WTC11 (cell line): ENCODE data around the gene TTLL9. TPM values are rescaled to one million over a fixed set of nuclear protein-coding genes. Genes with fewer than 3 reads are reported as not detected.
A peak's percentile ranks its signal among the peaks of the same experiment; 100 is the strongest.

ENCODE experiments used
- ATAC-seq: fragments of 200-7000 bp; cut with Tn5 transposase; 2 replicates; pipeline ENCODE4 v1.10.0; 2021; ENCODE audit warnings: mild to moderate bottlenecking, moderate library complexity
- CTCF ChIA-PET: fragments of 300-600 bp; sonication (Branson Sonifier 250); formaldehyde crosslinking; loops from one replicate; lab custom pipeline; 2021; ENCODE audit warnings: antibody characterized with exemption; lab: Charles Lee
- POLR2A ChIA-PET: fragments of 350-600 bp; sonication (Branson Sonifier 250); formaldehyde crosslinking; loops from one replicate; lab custom pipeline; 2021; ENCODE audit warnings: antibody characterized with exemption; lab: Charles Lee
- DNase-seq: peaks from one replicate; pipeline ENCODE4 v3.0.0; 2021; ENCODE audit warnings: low spot score
- H3K27ac Mint-ChIP-seq: 2 replicates; pipeline ENCODE4 v1.8.0; 2021; ENCODE audit warnings: mixed read lengths
- H3K27me3 Mint-ChIP-seq: 2 replicates; pipeline ENCODE4 v1.8.0; 2021; ENCODE audit warnings: low read depth, mild to moderate bottlenecking, moderate library complexity, mixed read lengths
- H3K36me3 Mint-ChIP-seq: 2 replicates; pipeline ENCODE4 v1.8.0; 2021; ENCODE audit warnings: mixed read lengths
- H3K4me1 Mint-ChIP-seq: 2 replicates; pipeline ENCODE4 v1.8.0; 2022; ENCODE audit warnings: mixed read lengths
- H3K4me3 Mint-ChIP-seq: 2 replicates; pipeline ENCODE4 v1.8.0; 2021; ENCODE audit warnings: mild to moderate bottlenecking, moderate library complexity, mixed read lengths
- H3K9me3 Mint-ChIP-seq: 2 replicates; pipeline ENCODE4 v1.8.0; 2021; ENCODE audit warnings: mixed read lengths
- ATF1 ChIP-seq: sonication (generic); formaldehyde crosslinking; IDR thresholded peaks from 2 replicates; pipeline ENCODE4 v1.8.1; 2023; ENCODE audit warnings: mild to moderate bottlenecking, moderate library complexity, missing genetic modification reagents
- CBFB ChIP-seq: sonication (generic); formaldehyde crosslinking; IDR thresholded peaks from 2 replicates; pipeline ENCODE4 v1.8.1; 2022; ENCODE audit warnings: mild to moderate bottlenecking, low read depth, missing genetic modification reagents
- E2F5 ChIP-seq: sonication (generic); formaldehyde crosslinking; IDR thresholded peaks from 2 replicates; pipeline ENCODE4 v1.8.1; 2022; ENCODE audit warnings: mild to moderate bottlenecking, moderate library complexity, missing genetic modification reagents
- EMX1 ChIP-seq: fragments of 250-450 bp; sonication (Bioruptor Pico); IDR thresholded peaks from 2 replicates; pipeline ENCODE4 v1.8.0; 2021; ENCODE audit warnings: mild to moderate bottlenecking
- ETV6 ChIP-seq: sonication (generic); formaldehyde crosslinking; IDR thresholded peaks from 2 replicates; pipeline ENCODE4 v1.8.1; 2022; ENCODE audit warnings: mild to moderate bottlenecking, missing genetic modification reagents
- FOXP1 ChIP-seq: sonication (generic); formaldehyde crosslinking; IDR thresholded peaks from 2 replicates; pipeline ENCODE4 v1.8.0; 2022; ENCODE audit warnings: missing genetic modification reagents, mild to moderate bottlenecking, moderate library complexity, borderline replicate concordance
- GABPB1 ChIP-seq: sonication (generic); formaldehyde crosslinking; IDR thresholded peaks from 2 replicates; pipeline ENCODE4 v1.8.1; 2023; ENCODE audit warnings: mild to moderate bottlenecking, missing genetic modification reagents
- GRHL2 ChIP-seq: fragments of 250-450 bp; sonication (Bioruptor Pico); IDR thresholded peaks from 2 replicates; pipeline ENCODE4 v1.8.0; 2022; ENCODE audit warnings: mild to moderate bottlenecking, moderate library complexity; ENCODE audit not compliant: insufficient replicate concordance, severe bottlenecking
- GTF2I ChIP-seq: fragments of 250-450 bp; sonication (Bioruptor Pico); conservative IDR thresholded peaks from 2 replicates; pipeline ENCODE4 v1.4.0; 2021; ENCODE audit warnings: mild to moderate bottlenecking
- HMGA2 ChIP-seq: fragments of 250-450 bp; sonication (Bioruptor Pico); IDR thresholded peaks from 2 replicates; pipeline ENCODE4 v1.4.0; 2021; ENCODE audit warnings: mild to moderate bottlenecking, moderate library complexity
- IRF2 ChIP-seq: sonication (generic); formaldehyde crosslinking; IDR thresholded peaks from 2 replicates; pipeline ENCODE4 v1.8.0; 2022; ENCODE audit warnings: low read depth, missing genetic modification reagents, borderline replicate concordance
- JAZF1 ChIP-seq: fragments of 250-450 bp; sonication (Bioruptor Pico); IDR thresholded peaks from 2 replicates; pipeline ENCODE4 v1.9.0; 2021; ENCODE audit warnings: moderate library complexity, mild to moderate bottlenecking, inconsistent platforms
- JUN ChIP-seq: sonication (generic); formaldehyde crosslinking; IDR thresholded peaks from 2 replicates; pipeline ENCODE4 v1.8.0; 2023; ENCODE audit warnings: mild to moderate bottlenecking, missing genetic modification reagents
- NR1H2 ChIP-seq: sonication (generic); formaldehyde crosslinking; IDR thresholded peaks from 2 replicates; pipeline ENCODE4 v1.9.0; 2021; ENCODE audit warnings: mild to moderate bottlenecking, moderate library complexity, missing genetic modification reagents
- NR2C2 ChIP-seq: sonication (generic); formaldehyde crosslinking; IDR thresholded peaks from 2 replicates; pipeline ENCODE4 v1.8.0; 2022; ENCODE audit warnings: mild to moderate bottlenecking, missing genetic modification reagents
- PRRX2 ChIP-seq: fragments of 250-450 bp; sonication (Bioruptor Pico); IDR thresholded peaks from 2 replicates; pipeline ENCODE4 v1.8.0; 2021; ENCODE audit warnings: mild to moderate bottlenecking
- SP1 ChIP-seq: sonication (generic); formaldehyde crosslinking; conservative IDR thresholded peaks from 2 replicates; pipeline ENCODE4 v1.8.1; 2022; ENCODE audit warnings: missing genetic modification reagents
- ZNF512 ChIP-seq: sonication (generic); formaldehyde crosslinking; IDR thresholded peaks from 2 replicates; pipeline ENCODE4 v1.8.1; 2022; ENCODE audit warnings: missing genetic modification reagents, borderline replicate concordance
- total RNA-seq: library from RNA; stranded (reverse); gene quantifications from 3 replicates; pipeline ENCODE4 v1.2.3, GENCODE V29; 2021
- TF ChIP-seq, protein P1 (sequence below): fragments of 250-450 bp; sonication (Bioruptor Pico); IDR thresholded peaks from 2 replicates; pipeline ENCODE4 v1.9.0; 2021; ENCODE audit warnings: mild to moderate bottlenecking
- TF ChIP-seq, protein P2 (sequence below): sonication (generic); formaldehyde crosslinking; IDR thresholded peaks from 2 replicates; pipeline ENCODE4 v1.8.1; 2022; ENCODE audit warnings: low read depth, missing genetic modification reagents, borderline replicate concordance
- TF ChIP-seq, protein P3 (sequence below): sonication (generic); formaldehyde crosslinking; IDR thresholded peaks from 2 replicates; pipeline ENCODE4 v1.8.1; 2023; ENCODE audit warnings: mild to moderate bottlenecking, missing genetic modification reagents, moderate library complexity
- TF ChIP-seq, protein P4 (sequence below): sonication (generic); formaldehyde crosslinking; IDR thresholded peaks from 2 replicates; pipeline ENCODE4 v1.8.0; 2022; ENCODE audit warnings: mild to moderate bottlenecking, missing genetic modification reagents
- TF ChIP-seq, protein P5 (sequence below): sonication (generic); formaldehyde crosslinking; IDR thresholded peaks from 2 replicates; pipeline ENCODE4 v1.8.0; 2022; ENCODE audit warnings: mild to moderate bottlenecking, missing genetic modification reagents

TTLL9 gene
- total RNA-seq, 1 experiment from 2014 or later, result not detected

DNA sequence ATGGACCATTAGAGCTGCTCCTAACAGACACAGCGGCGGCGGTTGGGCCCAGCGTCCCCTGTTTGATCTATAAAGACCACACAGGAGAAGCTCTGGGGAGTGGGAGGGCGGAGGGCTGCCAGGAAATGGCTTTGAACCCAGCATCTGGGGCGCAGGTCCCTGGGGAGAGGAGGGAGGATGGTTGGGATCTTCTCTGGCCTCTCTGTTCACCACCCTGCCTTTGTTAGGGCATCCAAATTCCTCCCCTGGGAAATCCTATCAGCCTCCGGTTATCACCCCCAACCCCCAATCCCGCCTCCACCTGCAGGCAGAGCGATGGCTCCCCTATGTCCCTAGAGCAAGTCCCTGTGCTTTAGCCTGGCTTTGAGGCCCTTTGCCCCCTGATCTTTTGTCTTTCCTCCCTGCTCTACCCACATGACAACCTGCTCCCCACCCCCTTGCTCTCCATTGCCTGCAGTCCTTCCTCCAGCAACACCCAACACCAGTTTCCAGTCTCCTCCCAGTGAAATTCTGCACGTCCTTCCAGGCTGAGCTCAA is 104.6 kb downstream of the TTLL9 start (continued):
- TF ChIP-seq ZNF512 (CRISPR knock-in tag), result no peak
- TF ChIP-seq E2F5 (CRISPR knock-in tag), result no peak
- 0 out of 2 replicates have a peak, but pooled peaks have one; percentile 16 for TF ChIP-seq ETV6 (CRISPR knock-in tag)
- TF ChIP-seq, protein P1, sequence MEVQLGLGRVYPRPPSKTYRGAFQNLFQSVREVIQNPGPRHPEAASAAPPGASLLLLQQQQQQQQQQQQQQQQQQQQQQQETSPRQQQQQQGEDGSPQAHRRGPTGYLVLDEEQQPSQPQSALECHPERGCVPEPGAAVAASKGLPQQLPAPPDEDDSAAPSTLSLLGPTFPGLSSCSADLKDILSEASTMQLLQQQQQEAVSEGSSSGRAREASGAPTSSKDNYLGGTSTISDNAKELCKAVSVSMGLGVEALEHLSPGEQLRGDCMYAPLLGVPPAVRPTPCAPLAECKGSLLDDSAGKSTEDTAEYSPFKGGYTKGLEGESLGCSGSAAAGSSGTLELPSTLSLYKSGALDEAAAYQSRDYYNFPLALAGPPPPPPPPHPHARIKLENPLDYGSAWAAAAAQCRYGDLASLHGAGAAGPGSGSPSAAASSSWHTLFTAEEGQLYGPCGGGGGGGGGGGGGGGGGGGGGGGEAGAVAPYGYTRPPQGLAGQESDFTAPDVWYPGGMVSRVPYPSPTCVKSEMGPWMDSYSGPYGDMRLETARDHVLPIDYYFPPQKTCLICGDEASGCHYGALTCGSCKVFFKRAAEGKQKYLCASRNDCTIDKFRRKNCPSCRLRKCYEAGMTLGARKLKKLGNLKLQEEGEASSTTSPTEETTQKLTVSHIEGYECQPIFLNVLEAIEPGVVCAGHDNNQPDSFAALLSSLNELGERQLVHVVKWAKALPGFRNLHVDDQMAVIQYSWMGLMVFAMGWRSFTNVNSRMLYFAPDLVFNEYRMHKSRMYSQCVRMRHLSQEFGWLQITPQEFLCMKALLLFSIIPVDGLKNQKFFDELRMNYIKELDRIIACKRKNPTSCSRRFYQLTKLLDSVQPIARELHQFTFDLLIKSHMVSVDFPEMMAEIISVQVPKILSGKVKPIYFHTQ, result no peak
- TF ChIP-seq NR2C2 (CRISPR knock-in tag), result no peak
- no peak for TF ChIP-seq GABPB1 (CRISPR knock-in tag)
- TF ChIP-seq, protein P2, sequence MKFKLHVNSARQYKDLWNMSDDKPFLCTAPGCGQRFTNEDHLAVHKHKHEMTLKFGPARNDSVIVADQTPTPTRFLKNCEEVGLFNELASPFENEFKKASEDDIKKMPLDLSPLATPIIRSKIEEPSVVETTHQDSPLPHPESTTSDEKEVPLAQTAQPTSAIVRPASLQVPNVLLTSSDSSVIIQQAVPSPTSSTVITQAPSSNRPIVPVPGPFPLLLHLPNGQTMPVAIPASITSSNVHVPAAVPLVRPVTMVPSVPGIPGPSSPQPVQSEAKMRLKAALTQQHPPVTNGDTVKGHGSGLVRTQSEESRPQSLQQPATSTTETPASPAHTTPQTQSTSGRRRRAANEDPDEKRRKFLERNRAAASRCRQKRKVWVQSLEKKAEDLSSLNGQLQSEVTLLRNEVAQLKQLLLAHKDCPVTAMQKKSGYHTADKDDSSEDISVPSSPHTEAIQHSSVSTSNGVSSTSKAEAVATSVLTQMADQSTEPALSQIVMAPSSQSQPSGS, result no peak
- no peak for TF ChIP-seq JUN (CRISPR knock-in tag)
- TF ChIP-seq SP1 (CRISPR knock-in tag), result no peak
- no peak for TF ChIP-seq NR1H2 (CRISPR knock-in tag)
- no peak for TF ChIP-seq ATF1 (CRISPR knock-in tag)
- TF ChIP-seq, protein P3, sequence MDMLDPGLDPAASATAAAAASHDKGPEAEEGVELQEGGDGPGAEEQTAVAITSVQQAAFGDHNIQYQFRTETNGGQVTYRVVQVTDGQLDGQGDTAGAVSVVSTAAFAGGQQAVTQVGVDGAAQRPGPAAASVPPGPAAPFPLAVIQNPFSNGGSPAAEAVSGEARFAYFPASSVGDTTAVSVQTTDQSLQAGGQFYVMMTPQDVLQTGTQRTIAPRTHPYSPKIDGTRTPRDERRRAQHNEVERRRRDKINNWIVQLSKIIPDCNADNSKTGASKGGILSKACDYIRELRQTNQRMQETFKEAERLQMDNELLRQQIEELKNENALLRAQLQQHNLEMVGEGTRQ (CRISPR knock-in tag), result peak; percentile 56; the same call in 1 of the 2 replicates
- TF ChIP-seq FOXP1, result no peak

- no peak overlapping the region for H3K27ac Mint-ChIP-seq
- no peak overlapping the region for H3K4me3 Mint-ChIP-seq
- H3K36me3 Mint-ChIP-seq, result no peaks in the 10 kb centered on the region
- ATAC-seq (no peak), DNase-seq (no peak)
- TF ChIP-seq GTF2I (CRISPR knock-in tag) (peak; percentile 84), EMX1 (CRISPR knock-in tag) (no peak)
- H3K27me3 Mint-ChIP-seq, result peaks cover 2% of the 10 kb centered on the region; the same call in 1 of the 2 replicates
- no peaks in the 10 kb centered on the region for H3K9me3 Mint-ChIP-seq
- CTCF ChIA-PET, result interaction anchor here (1.0 to 2.0 kb wide), 10 partner anchors 18 to 142 kb away, joined by 3 to 23 read pairs (median 6); partner anchors contain the start of gene PDRG1
- POLR2A ChIA-PET, result interaction anchor here (0.7 kb wide), 1 partner anchor 9 kb away, joined by 3 read pairs; no protein-coding TSS in a partner anchor
- peaks cover 20% of the 10 kb centered on the region for H3K4me1 Mint-ChIP-seq
These were observed 105.4 kb downstream of the TTLL9 start for GRCh38 chr20:31975874-31976273.

DNA sequence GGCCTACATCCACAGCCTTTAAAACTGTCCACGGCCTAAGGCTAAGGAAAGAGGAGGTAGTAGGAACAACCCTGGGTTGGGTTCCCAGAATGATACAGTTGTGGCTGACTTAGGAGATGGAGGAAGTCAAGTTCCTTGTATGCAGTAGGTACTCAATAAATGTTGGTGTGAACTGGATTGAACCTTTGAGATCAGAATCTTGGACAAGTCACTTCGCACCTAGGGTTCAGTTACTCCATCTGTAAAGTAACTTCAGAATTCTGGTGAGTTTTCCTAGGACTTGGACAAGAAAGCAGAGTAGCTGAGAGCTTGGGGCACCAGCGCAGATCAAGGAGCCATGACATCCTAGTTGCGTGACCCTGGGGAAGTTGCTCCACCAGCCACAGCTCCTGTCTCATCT is 106.6 kb downstream of the TTLL9 start:
- POLR2A ChIA-PET, result no interaction called here
- CTCF ChIA-PET, result interaction anchor here (1.1 kb wide), 1 partner anchor 18 kb away, joined by 3 read pairs; no protein-coding TSS in a partner anchor
- DNase-seq, result no peak
- Mint-ChIP-seq H3K9me3 (no peaks in the 10 kb centered on the region), H3K27ac (peak overlapping the region; percentile 72), H3K4me3 (no peak overlapping the region), H3K36me3 (no peaks in the 10 kb centered on the region), H3K27me3 (no peaks in the 10 kb centered on the region), H3K4me1 (peaks cover 20% of the 10 kb centered on the region)
- no peak for ATAC-seq
- TF ChIP-seq, protein P4, sequence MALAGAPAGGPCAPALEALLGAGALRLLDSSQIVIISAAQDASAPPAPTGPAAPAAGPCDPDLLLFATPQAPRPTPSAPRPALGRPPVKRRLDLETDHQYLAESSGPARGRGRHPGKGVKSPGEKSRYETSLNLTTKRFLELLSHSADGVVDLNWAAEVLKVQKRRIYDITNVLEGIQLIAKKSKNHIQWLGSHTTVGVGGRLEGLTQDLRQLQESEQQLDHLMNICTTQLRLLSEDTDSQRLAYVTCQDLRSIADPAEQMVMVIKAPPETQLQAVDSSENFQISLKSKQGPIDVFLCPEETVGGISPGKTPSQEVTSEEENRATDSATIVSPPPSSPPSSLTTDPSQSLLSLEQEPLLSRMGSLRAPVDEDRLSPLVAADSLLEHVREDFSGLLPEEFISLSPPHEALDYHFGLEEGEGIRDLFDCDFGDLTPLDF (CRISPR knock-in tag), result no peak
- TF ChIP-seq GTF2I (CRISPR knock-in tag) (no peak), JAZF1 (CRISPR knock-in tag) (no peak), IRF2 (CRISPR knock-in tag) (no peak), GRHL2 (CRISPR knock-in tag) (no peak), CBFB (CRISPR knock-in tag) (no peak), ZNF512 (CRISPR knock-in tag) (no peak), HMGA2 (no peak), PRRX2 (CRISPR knock-in tag) (no peak)
- TF ChIP-seq, protein P5, sequence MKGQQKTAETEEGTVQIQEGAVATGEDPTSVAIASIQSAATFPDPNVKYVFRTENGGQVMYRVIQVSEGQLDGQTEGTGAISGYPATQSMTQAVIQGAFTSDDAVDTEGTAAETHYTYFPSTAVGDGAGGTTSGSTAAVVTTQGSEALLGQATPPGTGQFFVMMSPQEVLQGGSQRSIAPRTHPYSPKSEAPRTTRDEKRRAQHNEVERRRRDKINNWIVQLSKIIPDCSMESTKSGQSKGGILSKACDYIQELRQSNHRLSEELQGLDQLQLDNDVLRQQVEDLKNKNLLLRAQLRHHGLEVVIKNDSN (CRISPR knock-in tag), result no peak
